ENCODE data around the gene CERKL.

The CERKL gene

DNA sequence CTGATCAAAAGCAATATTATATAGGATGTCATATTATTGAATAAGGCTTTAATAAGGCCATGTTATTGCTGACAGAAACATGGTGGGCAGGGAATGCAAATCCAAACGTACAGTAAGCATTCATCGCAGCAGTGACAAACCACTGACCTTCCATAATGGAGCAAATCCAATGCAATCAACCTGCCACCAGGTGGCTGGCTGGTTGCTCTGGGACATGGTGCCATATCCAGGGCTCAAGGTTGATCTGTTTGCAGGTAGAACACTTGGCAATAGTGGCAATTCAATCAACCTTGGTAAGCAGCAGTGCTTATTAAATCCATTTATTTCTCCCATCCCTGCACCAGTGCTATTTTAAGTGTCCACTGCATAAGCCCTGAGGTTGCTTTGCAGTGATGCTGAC is 75.4 kb downstream of the CERKL start:
- DNase-seq (ENCODE audit: low read depth, low spot score), result no peak
- no peak overlapping the region for H3K27ac ChIP-seq

- DNase-seq (ENCODE audit: low read depth, low spot score), result no peak
- no peak overlapping the region for H3K27ac ChIP-seq
These were observed 78.1 kb downstream of the CERKL start for GRCh38 chr2:181578829-181579228.

DNA sequence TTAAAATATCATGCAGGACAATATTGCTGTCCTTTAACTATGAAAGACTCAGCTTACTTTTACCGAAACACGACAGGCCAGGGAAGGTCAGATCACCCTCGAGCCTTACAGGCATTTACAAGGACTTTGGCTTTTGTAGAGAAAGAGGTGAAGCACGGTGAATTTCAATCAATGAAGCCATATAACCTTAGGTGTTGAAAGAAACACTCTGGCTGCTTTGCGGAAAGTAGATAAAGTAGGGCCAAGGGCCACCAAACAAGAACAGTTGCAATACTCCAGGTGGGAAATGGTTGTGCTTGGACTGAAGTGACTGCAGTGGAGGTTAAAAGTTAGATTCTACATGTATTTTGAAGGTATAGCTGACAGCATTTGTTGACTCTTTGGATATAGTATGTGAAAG is 80.5 kb downstream of the CERKL start:
- H3K27ac ChIP-seq, result no peak overlapping the region
- no peak for DNase-seq (ENCODE audit: low read depth, low spot score)

DNA sequence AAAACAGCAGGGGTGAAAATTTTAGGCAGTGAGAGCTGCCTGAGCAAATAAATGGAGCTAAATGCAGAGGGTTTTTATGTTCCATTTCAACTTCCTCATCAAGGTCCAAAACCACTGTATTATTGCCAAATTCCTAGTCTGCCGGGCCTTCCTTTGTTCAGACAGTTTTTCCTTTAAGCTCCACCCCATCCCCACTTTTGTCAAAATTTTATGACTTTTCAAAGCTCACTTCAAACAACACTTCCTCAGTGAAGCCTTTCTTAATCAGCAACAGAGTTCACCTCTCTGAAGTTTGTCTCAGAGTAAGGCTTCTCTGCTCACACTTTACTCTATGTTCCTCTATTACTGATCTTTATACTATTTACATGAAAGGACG is 81.3 kb downstream of the CERKL start:
- H3K27ac ChIP-seq, result no peak overlapping the region
- no peak for DNase-seq (ENCODE audit: low read depth, low spot score)

DNA sequence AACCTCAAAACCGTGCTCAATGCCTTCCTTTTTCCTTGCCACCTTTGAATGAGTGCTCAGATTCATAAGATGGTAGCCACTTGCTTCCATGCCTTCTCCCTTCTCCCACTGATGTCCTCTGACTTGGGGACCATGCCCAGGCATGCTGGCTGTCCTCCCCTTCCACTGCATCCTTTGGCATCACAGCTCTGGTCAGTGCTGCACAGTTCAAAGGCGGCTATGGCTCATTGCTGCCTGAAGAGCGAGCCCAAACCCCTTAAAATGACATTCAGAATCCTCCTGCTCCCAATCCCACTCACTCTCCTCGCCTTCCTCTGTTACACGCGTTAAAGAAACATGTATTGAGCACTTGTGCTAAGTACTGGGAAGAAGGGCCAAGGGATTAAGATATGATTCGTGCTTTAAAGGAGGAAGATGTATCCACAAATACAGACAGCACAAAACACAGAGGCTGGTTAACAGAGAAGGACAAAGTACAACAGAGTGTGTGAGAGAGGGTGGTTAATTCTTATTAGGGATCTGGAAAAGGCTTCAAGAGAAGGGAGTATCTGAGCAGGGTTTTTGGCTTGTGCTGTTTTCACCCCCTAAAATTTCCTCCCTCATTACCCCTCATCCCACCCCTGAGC is 81.8 kb downstream of the CERKL start:
- H3K27ac ChIP-seq, result no peak overlapping the region
- DNase-seq (ENCODE audit: low read depth, low spot score), result no peak

DNA sequence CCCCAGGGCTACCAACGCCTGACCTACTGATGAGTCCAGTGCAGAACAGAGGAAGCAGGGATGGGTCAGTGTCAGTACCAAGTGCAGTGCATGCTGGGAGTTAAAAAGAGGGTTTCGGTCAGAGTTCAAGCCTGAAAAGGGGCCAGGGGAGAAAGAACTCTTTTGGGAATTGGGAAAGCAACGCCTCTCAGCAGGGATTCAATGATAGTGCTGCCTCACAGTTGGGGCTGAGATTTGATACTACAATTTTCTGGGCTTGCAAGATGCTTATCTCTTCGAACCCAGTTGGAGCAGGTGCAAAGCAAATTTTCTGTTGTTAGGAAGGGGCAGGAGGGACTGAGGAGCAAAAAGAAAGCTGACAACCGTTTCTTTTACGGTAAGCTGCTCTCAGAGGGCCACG is 82.6 kb downstream of the CERKL start:
- no peak overlapping the region for H3K27ac ChIP-seq
- DNase-seq (ENCODE audit: low read depth, low spot score), result no peak

GRCh38 chr2:181573140-181573736 is 83.7 kb downstream of the CERKL start:
- H3K27ac ChIP-seq, result no peak overlapping the region
- DNase-seq (ENCODE audit: low read depth, low spot score), result no peak

- no peak for DNase-seq (ENCODE audit: low read depth, low spot score)
- H3K27ac ChIP-seq, result no peak overlapping the region
These were observed 85.9 kb downstream of the CERKL start for GRCh38 chr2:181570833-181571661.

GRCh38 chr2:181570059-181570458 is 86.8 kb downstream of the CERKL start:
- DNase-seq (ENCODE audit: low read depth, low spot score), result no peak
- no peak overlapping the region for H3K27ac ChIP-seq

DNA sequence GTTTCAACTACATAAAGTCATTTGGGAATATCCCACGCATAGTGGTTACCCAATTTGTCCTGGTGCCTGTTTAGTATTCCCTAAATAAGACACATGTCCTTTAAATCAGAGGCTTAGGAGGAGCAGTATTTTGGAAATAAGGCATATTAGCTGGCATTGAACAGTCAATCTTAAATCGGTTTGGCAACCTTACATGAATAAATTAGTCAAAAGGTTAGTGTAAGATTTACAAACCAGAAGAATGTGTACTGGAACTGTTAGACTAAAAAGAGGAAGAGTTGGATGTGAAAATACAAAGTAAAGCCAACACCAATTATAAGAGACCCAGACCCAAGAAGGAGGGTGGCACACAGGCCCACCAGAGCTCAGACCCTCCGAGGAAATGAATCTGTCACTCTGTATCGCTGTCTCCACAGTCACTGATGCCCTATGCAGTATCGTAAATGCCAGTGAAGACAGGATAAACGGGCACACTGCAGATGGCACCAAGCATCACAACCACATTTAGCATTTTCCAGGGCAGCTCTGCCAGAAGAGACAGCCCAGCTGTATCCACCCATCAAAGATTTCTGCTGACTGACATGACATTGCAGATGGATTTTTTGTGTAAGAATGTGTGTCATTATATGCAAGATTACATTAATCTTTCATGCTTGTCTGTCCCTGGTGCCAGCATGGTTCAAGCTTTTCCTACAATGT is 90.4 kb downstream of the CERKL start:
- DNase-seq (ENCODE audit: low read depth, low spot score), result no peak

GRCh38 chr2:181563101-181563692 is 93.7 kb downstream of the CERKL start:
- DNase-seq (ENCODE audit: low read depth, low spot score), result no peak

More for the DNA sequence above, 90.4 kb downstream of the CERKL start:
- H3K27ac ChIP-seq, result no peak overlapping the region

GRCh38 chr2:181558371-181558770 is 98.5 kb downstream of the CERKL start:
- H3K27ac ChIP-seq, result no peak overlapping the region
- DNase-seq (ENCODE audit: low read depth, low spot score), result no peak

More at GRCh38 chr2:181563101-181563692, 93.7 kb downstream of the CERKL start:
- H3K27ac ChIP-seq, result no peak overlapping the region

GRCh38 chr2:181554061-181554830 is 102.7 kb downstream of the CERKL start:
- DNase-seq (ENCODE audit: low read depth, low spot score), result no peak
- H3K27ac ChIP-seq, result no peak overlapping the region

GRCh38 chr2:181553244-181553643 is 103.7 kb downstream of the CERKL start:
- peak overlapping the region; percentile 41 for H3K27ac ChIP-seq
- no peak for DNase-seq (ENCODE audit: low read depth, low spot score)

- DNase-seq (ENCODE audit: low read depth, low spot score), result peak; percentile 66
- H3K27ac ChIP-seq, result peak overlapping the region; percentile 41
These were observed 104.1 kb downstream of the CERKL start for GRCh38 chr2:181552808-181553207.

DNA sequence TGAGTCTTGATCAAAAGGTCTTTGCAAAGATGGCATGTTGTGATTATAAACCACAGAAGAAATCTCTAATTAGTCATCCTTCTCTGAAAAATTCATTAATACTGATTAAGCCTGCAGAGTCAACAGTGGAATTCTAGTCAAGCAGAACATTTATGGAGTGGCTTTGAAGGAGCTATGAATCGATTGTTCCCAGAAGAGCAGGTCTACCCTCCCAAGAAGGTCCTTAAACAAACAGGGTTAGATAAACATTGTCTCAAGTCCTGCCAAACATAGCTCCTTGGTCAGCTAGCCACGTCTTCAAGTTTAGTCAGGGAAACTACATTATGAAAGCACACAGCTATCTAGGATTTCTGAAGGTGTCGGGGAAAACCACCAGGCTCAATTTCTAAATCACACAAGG is 110.8 kb downstream of the CERKL start:
- DNase-seq (ENCODE audit: low read depth, low spot score), result peak; percentile 55
- no peak overlapping the region for H3K27ac ChIP-seq

DNA sequence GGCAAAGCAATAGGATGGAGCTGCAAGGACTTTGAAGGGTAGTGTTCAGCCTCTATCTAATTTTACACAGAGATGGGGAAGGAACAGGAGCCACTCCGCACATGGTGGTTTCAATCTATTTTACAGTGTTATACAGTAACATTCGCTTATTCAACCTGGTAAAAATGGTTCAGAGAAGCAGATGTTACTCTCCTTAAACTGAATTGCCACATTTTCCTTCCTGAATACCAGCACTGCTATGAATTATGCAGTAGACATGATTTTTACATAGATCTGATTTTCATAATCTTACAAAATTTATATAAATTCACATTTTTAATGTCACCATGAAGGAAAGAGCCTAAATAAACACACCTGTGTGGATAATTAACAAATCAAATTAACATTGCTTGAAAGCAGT is 114.7 kb downstream of the CERKL start:
- no peak overlapping the region for H3K27ac ChIP-seq
- no peak for DNase-seq (ENCODE audit: low read depth, low spot score)

DNA sequence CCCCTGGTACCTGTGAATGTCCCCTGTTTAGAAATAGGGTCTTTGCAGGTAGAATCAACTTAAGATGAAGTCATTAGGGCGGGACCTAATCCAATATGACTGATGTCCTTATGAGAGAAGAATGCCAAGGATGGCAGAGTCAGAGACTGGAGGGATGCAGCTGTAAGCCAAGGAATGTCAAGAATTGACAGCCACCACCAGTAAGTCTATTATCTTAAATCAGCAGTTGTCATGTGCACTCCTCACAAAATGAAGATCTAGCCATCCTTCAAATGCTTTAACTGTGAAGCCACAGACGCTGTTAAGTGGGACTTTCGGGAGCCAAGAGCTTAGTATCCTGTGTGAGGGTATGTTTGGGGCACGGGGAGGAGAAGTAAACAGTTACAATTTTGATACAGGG is 116.5 kb downstream of the CERKL start:
- H3K27ac ChIP-seq, result no peak overlapping the region
- DNase-seq (ENCODE audit: low read depth, low spot score), result no peak

GRCh38 chr2:181536730-181537129 is 120.2 kb downstream of the CERKL start:
- H3K27ac ChIP-seq, result no peak overlapping the region
- DNase-seq (ENCODE audit: low read depth, low spot score), result no peak

DNA sequence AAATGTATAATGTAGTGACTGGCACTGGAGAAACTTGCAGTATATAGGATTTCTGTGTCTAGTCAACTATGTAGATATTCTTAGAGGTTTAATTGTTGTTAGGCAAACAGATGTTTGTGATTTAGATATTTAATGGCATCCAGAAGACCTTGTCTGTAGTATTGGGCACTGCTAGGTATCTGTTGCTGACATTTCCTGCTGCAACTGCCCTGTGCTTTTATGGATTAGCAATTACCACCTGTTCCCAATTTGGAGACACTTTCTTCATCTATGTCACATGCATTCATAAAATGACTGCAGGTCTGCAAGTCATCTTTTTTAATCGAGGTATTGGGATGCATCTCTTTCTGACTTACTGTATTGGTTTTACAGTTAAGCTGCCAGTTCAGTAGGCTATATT is 128.5 kb downstream of the CERKL start:
- no peak overlapping the region for H3K27ac ChIP-seq
- DNase-seq (ENCODE audit: low read depth, low spot score), result no peak
